Ascending aorta (tissue), 2 donors: ENCODE data around the gene ESRRA. TPM values are rescaled to one million over a fixed set of nuclear protein-coding genes. Genes with fewer than 3 reads are reported as not detected.

Experiments used
- DNase-seq, 2 donors: peaks; one replicate each; pipeline ENCODE4 v3.0.0-alpha.2; 2019; ENCODE audit warnings: low spot score in 2 of 2
- H3K27ac ChIP-seq, 2 donors: fragments of 200-600 bp; sonication (generic); one replicate each; pipeline ENCODE4 v1.5.1; 2016 to 2017; ENCODE audit warnings: mild to moderate bottlenecking in 1 of 2
- H3K27me3 ChIP-seq: fragments of 200-600 bp; sonication (generic); one replicate; pipeline ENCODE4 v1.5.1; 2017
- H3K36me3 ChIP-seq, 2 donors: fragments of 200-600 bp; sonication (generic); one replicate each; pipeline ENCODE4 v1.5.1; 2016
- H3K4me1 ChIP-seq, 2 donors: fragments of 200-600 bp; sonication (generic); one replicate each; pipeline ENCODE4 v1.5.1; 2016 to 2017; ENCODE audit warnings: mild to moderate bottlenecking in 1 of 2
- H3K4me3 ChIP-seq, 2 donors: fragments of 200-600 bp; sonication (generic); one replicate each; pipeline ENCODE4 v1.5.1; 2016 to 2017; ENCODE audit warnings: mild to moderate bottlenecking in 1 of 2
- H3K9me3 ChIP-seq, 2 donors: fragments of 200-600 bp; sonication (generic); one replicate each; pipeline ENCODE4 v1.5.1; 2016
- CTCF ChIP-seq, 3 experiments: fragments of 200-600 bp in 2 of 3; fragments of 450-650 bp in 1 of 3; sonication (generic) in 2 of 3; IDR thresholded peaks; one replicate each; pipeline ENCODE4 v1.5.1; 2016 to 2019; ENCODE audit warnings: antibody characterized with exemption in 3 of 3, mild to moderate bottlenecking in 1 of 3, moderate library complexity in 1 of 3
- intact Hi-C: fragments of 100-400 bp; cut with DNase I; formaldehyde crosslinking; loops from one replicate; pipeline ENCODE4 v1.15.1; 2023
- total RNA-seq: library from RNA; depleted of rRNA; stranded (reverse); fragments of >200 nt; gene quantifications from one replicate; pipeline ENCODE4 v1.1.0, GENCODE V29; 2016

The ESRRA gene
- total RNA-seq, 1 donor from 2014 or later = 53.4 TPM

GRCh38 chr11:64349025-64349387 is 43.7 kb downstream of the ESRRA start:
- Histone ChIP-seq H3K27ac (no peak overlapping the region), H3K36me3 (no peaks in the 10 kb centered on the region), H3K27me3 (no peaks in the 10 kb centered on the region), H3K9me3 (no peaks in the 10 kb centered on the region), H3K4me1 (no peaks in the 10 kb centered on the region), H3K4me3 (no peak overlapping the region)
- no peak for TF ChIP-seq CTCF (IDR thresholded peaks at IDR 0.05)
- intact Hi-C loops = no loop called here
- DNase-seq = no peak

GRCh38 chr11:64349404-64349803 is 44.1 kb downstream of the ESRRA start:
- intact Hi-C loops = no loop called here
- Histone ChIP-seq H3K36me3 (no peaks in the 10 kb centered on the region), H3K4me1 (no peaks in the 10 kb centered on the region), H3K27me3 (no peaks in the 10 kb centered on the region), H3K27ac (no peak overlapping the region), H3K4me3 (no peak overlapping the region), H3K9me3 (no peaks in the 10 kb centered on the region)
- DNase-seq = no peak
- no peak for TF ChIP-seq CTCF (IDR thresholded peaks at IDR 0.05)

- TF ChIP-seq CTCF (IDR thresholded peaks at IDR 0.05) = no peak
- intact Hi-C loops = no loop called here
- no peak for DNase-seq
- no peaks in the 10 kb centered on the region for H3K27me3 ChIP-seq
- H3K36me3 ChIP-seq = no peaks in the 10 kb centered on the region
- no peak overlapping the region for H3K27ac ChIP-seq
- H3K4me3 ChIP-seq = no peak overlapping the region
- H3K9me3 ChIP-seq = no peaks in the 10 kb centered on the region
- peaks cover 0 to 4% of the 10 kb centered on the region in 2 donors for H3K4me1 ChIP-seq
These were observed 45.9 kb downstream of the ESRRA start for GRCh38 chr11:64351136-64351631.

- H3K9me3 ChIP-seq = no peaks in the 10 kb centered on the region
- no peak for TF ChIP-seq CTCF (IDR thresholded peaks at IDR 0.05)
- no peaks in the 10 kb centered on the region for H3K36me3 ChIP-seq
- no peak overlapping the region for H3K4me3 ChIP-seq
- H3K27ac ChIP-seq = no peak overlapping the region
- no peaks in the 10 kb centered on the region for H3K27me3 ChIP-seq
- intact Hi-C loops = no loop called here
- peaks cover 0 to 4% of the 10 kb centered on the region in 2 donors for H3K4me1 ChIP-seq
- DNase-seq = no peak
These were observed 47.0 kb downstream of the ESRRA start for GRCh38 chr11:64352099-64352994.

GRCh38 chr11:64352995-64353714 is 47.8 kb downstream of the ESRRA start:
- H3K4me1 ChIP-seq = peaks cover 5 to 12% of the 10 kb centered on the region in 2 donors
- H3K27ac ChIP-seq = no peak overlapping the region
- DNase-seq = no peak
- no peaks in the 10 kb centered on the region for H3K27me3 ChIP-seq
- no peak overlapping the region for H3K4me3 ChIP-seq
- intact Hi-C loops = no loop called here
- no peaks in the 10 kb centered on the region for H3K9me3 ChIP-seq
- TF ChIP-seq CTCF (IDR thresholded peaks at IDR 0.05) = no peak
- H3K36me3 ChIP-seq = no peaks in the 10 kb centered on the region
